Kidney epithelial cell (primary cell): Measurements from ENCODE around the gene NELFE. TPM values are rescaled to one million over a fixed set of nuclear protein-coding genes. Genes with fewer than 3 reads are reported as not detected.

Source experiments
- DNase-seq: peaks from one replicate; pipeline ENCODE4 v3.0.0-alpha.2; 2010; ENCODE audit warnings: low read depth
- H3K27me3 ChIP-seq: 2 replicates; pipeline ENCODE4 v1.6.0; 2011; ENCODE audit warnings: low read length; ENCODE audit not compliant: control insufficient read depth, insufficient read depth
- H3K36me3 ChIP-seq: 2 replicates; pipeline ENCODE4 v1.5.1; 2011; ENCODE audit warnings: low read length; ENCODE audit not compliant: control insufficient read depth, insufficient read depth
- H3K4me3 ChIP-seq: 2 replicates; pipeline ENCODE4 v1.5.1; 2011; ENCODE audit warnings: low read depth, mild to moderate bottlenecking, control low read depth, low read length
- CTCF ChIP-seq: IDR thresholded peaks from 2 replicates; pipeline ENCODE4 v1.5.1; 2011; ENCODE audit warnings: mild to moderate bottlenecking, moderate library complexity, low read length, control low read depth, inconsistent platforms; ENCODE audit not compliant: insufficient read depth, poor library complexity, severe bottlenecking
- total RNA-seq: library from RNA; depleted of rRNA; stranded (reverse); fragments of >200 nt; gene quantifications from 2 replicates; pipeline ENCODE4 v1.2.3, GENCODE V29; 2015

Gene NELFE
- total RNA-seq, 1 donor from 2014 or later: 140 TPM

- no peak for DNase-seq
- Histone ChIP-seq H3K27me3 (no peaks in the 10 kb centered on the region), H3K36me3 (peaks cover 3% of the 10 kb centered on the region), H3K4me3 (no peak overlapping the region)
- TF ChIP-seq CTCF: no peak
Observed at GRCh38 chr6:31952890-31953289, 5.9 kb downstream of the NELFE start.

GRCh38 chr6:31952140-31952805 lies 6.5 kb downstream of the NELFE start:
- Histone ChIP-seq H3K27me3 (peaks cover under 1% of the 10 kb centered on the region), H3K4me3 (no peak overlapping the region), H3K36me3 (peaks cover 3% of the 10 kb centered on the region)
- no peak for DNase-seq
- TF ChIP-seq CTCF: peak; percentile 83

DNA sequence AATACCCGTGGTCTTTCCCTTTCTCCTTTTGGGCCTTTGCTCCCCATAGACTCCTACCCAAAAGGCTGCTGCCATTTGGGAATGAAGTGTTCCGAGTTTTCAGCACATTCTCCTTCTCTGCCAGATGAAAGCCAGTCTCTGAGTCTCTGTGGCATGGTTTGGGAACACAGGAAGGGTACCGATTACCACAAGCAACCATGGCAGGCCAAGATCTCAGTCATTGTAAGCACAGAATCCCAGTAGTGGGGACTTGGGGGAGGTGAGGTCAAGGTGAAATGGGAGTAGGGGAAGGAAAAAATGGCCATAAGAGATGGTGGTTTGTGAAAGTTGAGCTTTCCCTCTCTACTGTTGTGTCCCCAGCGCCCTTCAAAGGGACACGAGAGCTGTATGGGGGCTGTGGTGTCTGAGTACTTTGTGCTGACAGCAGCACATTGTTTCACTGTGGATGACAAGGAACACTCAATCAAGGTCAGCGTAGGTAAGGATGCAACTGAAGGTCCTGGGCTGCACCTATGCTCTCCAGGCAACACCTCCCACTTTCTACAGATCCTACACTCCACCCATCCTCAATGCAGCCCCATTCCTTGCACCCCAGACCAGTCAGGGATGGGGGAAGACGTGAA lies 8.7 kb downstream of the NELFE start:
- DNase-seq: no peak
- H3K4me3 ChIP-seq: no peak overlapping the region
- no peak for TF ChIP-seq CTCF
- H3K36me3 ChIP-seq: no peaks in the 10 kb centered on the region
- peaks cover 3% of the 10 kb centered on the region for H3K27me3 ChIP-seq

- H3K4me3 ChIP-seq: no peak overlapping the region
- peaks cover 7% of the 10 kb centered on the region for H3K27me3 ChIP-seq
- no peak for TF ChIP-seq CTCF
- DNase-seq: no peak
- H3K36me3 ChIP-seq: no peaks in the 10 kb centered on the region
Observed at GRCh38 chr6:31948753-31949413, 9.9 kb downstream of the NELFE start.

DNA sequence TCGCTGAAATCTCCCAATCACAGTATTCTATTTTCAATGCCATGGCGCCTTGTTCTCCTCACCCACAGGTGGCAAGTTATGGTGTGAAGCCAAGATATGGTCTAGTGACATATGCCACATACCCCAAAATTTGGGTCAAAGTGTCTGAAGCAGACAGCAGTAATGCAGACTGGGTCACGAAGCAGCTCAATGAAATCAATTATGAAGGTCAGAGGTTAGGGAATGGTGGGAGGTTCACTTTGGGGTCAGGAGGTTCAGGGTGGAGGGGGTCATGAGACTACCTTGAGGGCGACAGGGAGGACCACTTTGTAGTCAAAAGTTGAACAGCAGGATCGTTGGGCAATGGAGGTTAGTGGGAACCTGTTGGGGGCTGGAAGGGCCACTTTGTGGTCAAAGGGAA lies 10.5 kb downstream of the NELFE start:
- DNase-seq: no peak
- no peak for TF ChIP-seq CTCF
- Histone ChIP-seq H3K4me3 (no peak overlapping the region), H3K36me3 (no peaks in the 10 kb centered on the region), H3K27me3 (peaks cover 9% of the 10 kb centered on the region)
